IPS DF 19.7 (cell line): Measurements from ENCODE around the gene MYOG.
A peak's percentile ranks its signal among the peaks of the same experiment; 100 is the strongest.

ENCODE experiments used
- DNase-seq: peaks from one replicate; pipeline ENCODE4 v3.0.0-alpha.2; 2013; ENCODE audit warnings: low read depth, low spot score

MYOG gene

GRCh38 chr1:203117611-203118575 is 32.1 kb upstream of the MYOG start:
- peak; percentile 47 for DNase-seq

DNA sequence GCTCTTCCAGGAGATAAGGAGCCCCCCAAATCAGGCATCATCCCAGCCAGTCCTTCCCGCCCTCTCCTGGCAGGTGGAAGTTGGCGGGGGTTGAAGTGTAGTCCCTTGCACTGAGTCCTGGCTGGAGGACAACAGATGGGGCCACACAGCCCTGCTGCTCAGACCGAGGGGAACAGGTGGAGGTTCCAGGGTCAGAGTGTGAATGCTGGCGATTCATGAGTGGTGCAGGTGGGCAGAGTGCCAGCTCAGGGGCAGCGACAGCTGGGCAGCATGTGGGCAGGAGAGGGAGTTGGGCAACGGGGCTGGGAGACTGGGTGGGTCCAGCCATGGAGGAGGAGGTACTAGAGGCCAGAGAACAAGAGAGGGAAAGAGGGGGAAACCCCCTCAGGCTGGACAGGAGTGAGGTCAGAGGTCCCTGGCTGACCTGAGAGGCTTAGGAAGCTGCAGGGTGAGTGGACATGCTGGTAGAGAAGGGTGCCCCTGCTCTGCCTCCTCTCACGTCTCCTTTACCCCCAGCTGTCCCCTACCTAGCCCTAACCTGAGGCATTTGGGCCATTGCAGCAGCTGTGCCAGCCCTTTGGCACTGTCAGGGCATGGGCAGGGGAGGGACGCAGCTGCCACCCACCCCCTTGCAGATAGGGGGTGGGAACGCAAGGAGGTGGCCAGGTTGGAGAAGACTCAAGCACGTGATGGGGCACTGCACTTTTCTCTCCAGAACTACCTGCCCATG is 30.4 kb upstream of the MYOG start:
- no peak for DNase-seq

GRCh38 chr1:203114202-203114601 is 28.4 kb upstream of the MYOG start:
- DNase-seq = no peak

DNA sequence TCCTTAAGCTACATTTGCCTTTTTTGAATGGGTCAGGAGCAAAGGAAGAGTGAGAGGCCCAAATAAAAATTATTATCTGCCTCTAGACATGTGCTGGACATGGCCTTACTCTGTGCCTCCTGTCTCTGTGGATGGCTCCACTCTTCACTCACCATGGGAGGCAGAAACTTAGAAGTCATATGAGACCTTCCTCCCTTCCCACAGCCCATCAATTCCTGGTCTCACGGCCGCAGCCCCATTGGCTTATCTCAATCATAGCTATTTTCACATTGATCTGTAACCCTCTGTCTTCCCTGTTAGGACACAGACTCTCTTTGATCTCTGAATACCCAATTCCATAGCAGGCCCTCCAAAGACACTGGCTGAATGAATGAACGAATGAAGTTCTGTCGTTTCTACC is 27.5 kb upstream of the MYOG start:
- no peak for DNase-seq

- DNase-seq = no peak
These were observed 26.7 kb upstream of the MYOG start for GRCh38 chr1:203112475-203112874.

DNA sequence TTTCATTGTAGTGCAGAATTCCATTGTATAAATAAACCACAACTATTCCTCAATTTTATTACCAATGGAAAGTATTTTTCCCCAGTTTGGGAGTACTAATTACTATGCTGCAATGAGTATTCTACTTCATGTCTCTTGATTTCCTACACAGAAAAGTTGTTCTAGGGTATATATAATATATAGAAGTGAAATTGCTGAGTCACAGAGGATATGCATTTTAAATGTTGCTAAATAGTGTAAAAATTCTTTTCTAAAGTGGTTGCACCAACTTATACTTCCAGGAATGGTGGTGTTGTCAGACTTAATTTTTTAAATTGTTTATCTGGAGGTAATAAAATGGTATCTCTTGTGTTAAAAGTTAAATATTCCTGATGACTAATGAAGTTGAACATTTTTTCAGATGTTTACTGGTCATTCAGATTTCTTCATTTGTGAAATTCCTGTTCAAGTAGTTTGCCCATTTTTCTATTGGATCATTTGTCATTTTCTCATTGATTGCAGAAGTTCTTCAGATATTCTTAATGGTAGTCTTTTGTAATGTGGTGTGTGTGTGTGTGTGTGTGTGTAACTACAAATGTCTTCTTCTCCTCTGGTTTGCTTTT is 19.1 kb upstream of the MYOG start:
- DNase-seq = no peak

DNA sequence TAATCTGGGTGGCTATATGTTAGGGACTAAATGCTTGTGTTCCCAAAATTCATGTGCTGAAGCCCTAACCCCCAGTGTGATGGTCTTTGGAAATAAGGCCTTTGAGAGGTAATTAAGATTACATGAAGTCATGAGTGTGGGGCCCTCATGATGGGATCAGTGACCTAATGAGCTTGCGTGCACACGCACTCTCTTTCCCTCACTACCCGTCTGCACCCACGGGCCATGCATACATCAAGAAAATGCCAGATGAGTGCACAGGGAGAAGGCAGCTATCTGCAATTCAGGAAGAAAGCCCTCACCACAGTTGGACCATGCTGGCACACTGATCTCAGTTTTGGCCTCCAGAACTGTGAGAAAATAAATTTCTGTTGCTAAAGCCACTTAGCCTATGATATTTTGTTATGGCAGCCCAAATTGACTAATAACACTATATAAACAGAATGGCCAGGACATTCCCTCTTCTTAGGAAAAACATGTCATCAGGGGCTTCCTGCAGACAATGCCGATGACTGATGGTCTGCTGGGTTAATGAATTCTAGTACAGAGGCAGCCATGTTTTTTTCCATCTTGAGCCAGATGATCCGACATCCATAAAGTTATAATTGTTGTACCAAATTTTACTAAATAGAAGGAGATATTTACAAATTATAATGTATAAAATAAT is 18.1 kb upstream of the MYOG start:
- no peak for DNase-seq

GRCh38 chr1:203103216-203103615 is 17.4 kb upstream of the MYOG start:
- DNase-seq = no peak

DNA sequence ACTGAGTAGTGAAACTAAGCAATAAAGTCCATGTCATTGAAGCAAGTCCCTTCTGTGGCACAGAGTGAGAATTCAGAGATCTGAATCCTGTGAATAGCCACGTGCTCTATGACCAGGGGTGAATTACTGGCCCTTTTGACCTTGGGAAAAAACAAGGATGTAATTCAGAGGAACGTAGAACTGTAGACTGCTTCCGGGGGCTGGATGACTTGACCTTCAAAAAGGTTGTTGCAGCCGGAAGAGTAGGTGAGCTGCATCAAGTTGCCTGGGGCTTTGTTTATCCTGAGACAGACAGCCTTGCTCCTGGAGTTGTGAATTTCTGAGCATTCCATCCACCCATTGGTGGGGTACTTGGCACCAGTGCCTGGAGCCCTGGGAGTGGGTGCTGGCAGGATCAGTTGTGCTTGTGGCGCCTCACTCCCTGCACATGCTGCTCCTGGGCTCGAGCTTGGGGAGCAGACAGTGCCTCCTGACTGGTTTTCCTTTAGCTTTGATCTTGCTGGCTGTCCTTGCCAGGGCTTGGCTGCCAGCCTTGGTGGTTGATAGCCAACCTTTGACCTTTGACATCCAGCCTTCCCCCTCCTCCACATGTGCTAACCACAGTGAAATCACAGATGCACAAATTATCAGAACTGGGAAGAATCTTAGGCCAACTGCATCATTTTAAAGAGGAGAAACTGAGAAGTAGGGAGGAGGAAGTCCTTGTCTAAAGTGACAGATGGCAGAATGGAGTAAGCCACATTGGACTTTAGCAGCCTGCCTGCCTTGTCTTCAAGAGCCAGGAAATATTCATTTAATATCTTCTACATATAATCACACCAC is 16.2 kb upstream of the MYOG start:
- no peak for DNase-seq

DNA sequence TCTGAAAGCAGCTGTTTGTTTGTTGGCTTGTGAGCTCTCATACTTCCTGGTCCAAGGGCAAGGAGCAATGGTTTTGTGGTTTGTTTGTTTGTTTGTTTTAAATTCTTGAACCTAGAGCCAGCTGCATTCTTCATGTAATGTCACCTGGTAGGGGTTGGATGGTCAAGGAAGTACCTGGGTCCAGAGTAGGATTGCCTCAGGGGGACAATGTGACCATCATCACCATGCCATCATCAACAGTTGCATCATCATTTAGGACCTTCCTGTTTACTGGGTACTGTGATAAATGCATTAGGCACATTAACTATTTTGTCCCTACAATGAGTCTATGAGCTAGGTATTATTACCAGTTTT is 14.7 kb upstream of the MYOG start:
- no peak for DNase-seq

GRCh38 chr1:203099805-203100515 is 14.1 kb upstream of the MYOG start:
- DNase-seq = no peak

GRCh38 chr1:203098914-203099520 is 13.2 kb upstream of the MYOG start:
- no peak for DNase-seq

DNA sequence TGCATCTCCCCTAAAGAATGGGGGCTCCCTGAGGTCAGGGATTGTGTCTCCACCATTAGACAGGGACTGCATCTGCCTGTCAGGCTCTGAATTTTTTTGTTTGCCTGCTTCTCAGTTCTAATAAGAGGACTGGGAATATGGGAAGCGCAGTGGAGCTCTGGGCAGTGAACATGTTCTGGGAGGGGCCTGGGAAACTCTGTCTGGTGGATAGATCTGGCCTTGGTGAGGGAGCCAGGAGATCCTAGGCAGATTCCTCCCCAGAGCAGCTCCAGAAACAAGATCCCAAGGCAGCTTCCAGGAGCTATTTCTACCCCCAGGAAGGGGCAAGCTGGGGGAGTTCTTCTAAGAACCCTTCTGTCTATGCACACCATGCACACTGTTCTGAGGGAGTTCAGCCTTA is 12.6 kb upstream of the MYOG start:
- DNase-seq = no peak

DNA sequence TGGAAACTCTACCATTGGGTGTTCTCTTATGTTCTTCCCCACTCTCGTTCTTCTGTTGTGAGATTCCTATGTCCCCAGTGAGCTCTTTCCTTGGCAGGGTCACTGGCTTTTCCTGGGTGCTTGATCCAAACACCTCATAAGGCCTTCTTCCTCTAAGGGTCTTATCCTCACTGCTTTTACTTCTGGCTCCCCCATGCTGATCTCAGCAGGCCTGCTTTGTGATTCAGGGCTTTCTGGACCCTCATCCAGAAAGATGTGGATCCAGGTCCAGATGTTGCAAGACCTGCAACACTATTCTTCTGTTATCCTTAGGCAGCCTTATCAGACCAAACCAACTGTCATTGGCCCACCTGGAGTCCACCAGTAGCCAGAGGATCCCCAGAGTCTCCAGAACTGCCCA is 11.2 kb upstream of the MYOG start:
- no peak for DNase-seq

DNA sequence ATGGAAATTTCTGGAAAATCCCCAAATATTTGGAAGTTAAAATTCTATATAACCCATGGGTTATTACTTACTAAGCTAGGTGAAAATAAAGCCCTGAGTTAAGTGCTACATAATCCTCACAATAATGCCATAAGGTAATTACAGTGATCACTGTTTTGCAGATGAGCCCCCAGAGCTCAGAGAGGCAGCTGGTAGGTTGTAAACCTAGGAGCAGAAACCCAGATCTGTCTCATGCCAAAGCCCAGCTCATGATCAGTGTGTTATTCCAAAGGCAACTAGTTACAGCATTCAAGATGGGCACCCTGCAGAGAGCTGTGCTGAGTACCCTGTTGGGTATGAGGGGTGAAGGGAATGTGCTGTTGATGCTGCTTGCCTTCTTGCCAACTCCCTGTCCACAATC is 10.8 kb upstream of the MYOG start:
- no peak for DNase-seq

DNA sequence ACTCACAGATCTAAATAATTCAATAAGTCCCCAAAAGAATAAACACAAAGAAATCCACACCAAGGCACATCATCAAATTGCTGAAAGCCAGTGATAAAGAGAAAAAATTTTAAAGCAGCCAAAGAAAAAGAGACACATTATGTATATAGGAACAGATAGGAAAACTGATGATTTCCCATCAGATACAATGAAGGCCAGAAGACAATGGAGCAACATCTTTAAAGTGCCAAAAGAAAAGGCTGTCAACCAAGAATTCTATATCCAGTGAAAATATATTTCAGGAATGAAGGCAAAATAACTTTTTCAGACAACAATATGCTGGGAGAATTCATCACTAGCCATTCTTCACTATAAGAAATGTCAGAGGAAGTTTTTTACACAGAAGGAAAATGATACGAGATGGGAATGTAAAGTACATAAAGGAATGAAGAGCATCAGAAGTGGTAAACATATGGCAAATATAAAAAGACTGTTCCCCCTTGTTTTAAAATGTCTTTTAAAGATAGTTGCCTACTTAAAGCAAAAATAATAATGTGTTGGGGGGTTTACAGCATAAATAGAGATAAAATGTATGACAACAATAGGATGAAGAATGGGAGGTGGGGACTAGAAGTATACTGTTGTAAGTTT is 9.4 kb upstream of the MYOG start:
- no peak for DNase-seq

- no peak for DNase-seq
These were observed 8.1 kb upstream of the MYOG start for GRCh38 chr1:203093754-203094410.

DNA sequence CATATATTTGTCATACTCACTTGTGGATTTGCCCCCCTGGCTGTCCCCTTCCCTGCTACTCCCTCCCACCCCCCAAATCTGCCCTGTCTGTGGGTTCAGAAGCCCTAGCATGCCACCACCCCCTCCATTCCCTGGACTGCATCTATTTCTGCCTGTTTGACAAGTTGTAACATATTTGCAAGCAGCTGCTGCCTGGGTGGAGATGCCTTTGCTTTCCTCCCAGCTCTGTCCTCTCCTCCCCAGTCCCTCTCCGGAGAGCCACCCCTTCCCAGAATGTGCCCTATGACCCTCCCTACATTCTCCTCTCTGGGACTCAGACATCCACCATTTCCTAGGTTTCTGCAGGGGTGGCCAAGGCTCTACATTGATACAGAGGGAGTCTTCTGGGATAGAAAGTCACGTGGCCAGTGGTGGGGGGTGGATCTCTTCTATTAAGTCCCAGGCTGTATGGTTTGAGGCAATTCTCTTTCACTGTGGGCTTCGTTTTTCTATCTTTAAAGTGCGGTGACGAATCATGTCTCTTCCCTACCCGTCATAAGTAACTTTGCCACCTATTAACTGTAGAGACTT is 6.0 kb upstream of the MYOG start:
- no peak for DNase-seq

DNA sequence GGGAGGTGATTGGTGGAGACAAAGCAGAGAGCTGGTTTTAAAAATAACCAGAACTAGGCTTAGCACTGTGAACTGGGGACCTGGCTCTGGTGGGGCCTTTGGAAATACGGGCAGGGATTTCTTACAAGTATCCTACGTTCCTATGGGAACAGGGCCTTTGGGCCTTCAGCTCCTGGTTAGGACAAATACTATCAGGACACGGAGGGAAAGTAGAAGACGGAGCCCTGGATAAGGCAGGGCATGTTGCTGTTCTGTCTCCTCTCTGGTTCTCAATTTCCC is 5.3 kb upstream of the MYOG start:
- no peak for DNase-seq
